HepG2 (cell line): ENCODE results near the gene FASTK. TPM values are rescaled to one million over a fixed set of nuclear protein-coding genes. Genes with fewer than 3 reads are reported as not detected.

ENCODE experiments used
- ATAC-seq: fragments of 200-7000 bp; cut with Tn5 transposase; 3 replicates; pipeline ENCODE4 v1.9.1; 2020; ENCODE audit warnings: mild to moderate bottlenecking, moderate library complexity
- BruUV-seq: library from RNA; stranded (reverse); fragments of 400-500 nt; replicated peaks from 2 replicates; lab custom pipeline; 2021; lab: Mats Ljungman, UMichigan
- CTCF ChIA-PET: fragments of 300-600 bp; formaldehyde crosslinking; extraction: SDS; loops from one replicate; lab custom pipeline; 2021; ENCODE audit warnings: low total read pairs, inconsistent platforms, low intra/inter-chr PET ratio; lab: Yijun Ruan, JAX
- POLR2A ChIA-PET: fragments of 350-600 bp; sonication (Branson Sonifier 250); formaldehyde crosslinking; loops from one replicate; lab custom pipeline; 2020; ENCODE audit warnings: antibody characterized with exemption, inconsistent platforms; lab: Yijun Ruan, JAX
- DNase-seq: peaks from one replicate; pipeline ENCODE4 v3.0.0-alpha.2; 2015; ENCODE audit warnings: low spot score
- FAIRE-seq: peaks from 3 replicates; lab custom pipeline; 2011; peaks lifted over from hg19 to GRCh38; lab: Jason Lieb, UNC
- H2AFZ ChIP-seq: one replicate; pipeline ENCODE4 v1.6.1; 2011; ENCODE audit warnings: low read length, inconsistent platforms
- H3K27ac ChIP-seq: fragments of 300-600 bp; 3 replicates; pipeline ENCODE4 v1.8.0; 2011; ENCODE audit warnings: mixed run types, mild to moderate bottlenecking, mixed read lengths, low read length, inconsistent platforms; ENCODE audit not compliant: insufficient read depth; ENCODE audit errors: extremely low read length
- H3K27me3 ChIP-seq, 2 experiments: fragments of 200-600 bp in 1 of 2; 2 replicates in 1 of 2; 3 replicates in 1 of 2; pipeline versions ENCODE4 v1.6.0 to v1.8.0; 2011; ENCODE audit warnings: low read length in 2 of 2, mild to moderate bottlenecking in 2 of 2, moderate library complexity in 2 of 2, inconsistent platforms in 1 of 2; ENCODE audit not compliant: insufficient read depth in 2 of 2, control insufficient read depth in 1 of 2
- H3K36me3 ChIP-seq, 2 experiments: fragments of 200-600 bp in 1 of 2; replicated peaks in 1 of 2; 2 replicates in 1 of 2; 3 replicates in 1 of 2; pipeline versions ENCODE4 v1.5.1 to v1.8.0; 2011; ENCODE audit warnings: low read length in 2 of 2, inconsistent platforms in 1 of 2; ENCODE audit not compliant: insufficient read depth in 2 of 2, control insufficient read depth in 1 of 2
- H3K4me1 ChIP-seq: 2 replicates; pipeline ENCODE4 v1.5.1; 2012; ENCODE audit warnings: low read length, inconsistent platforms; ENCODE audit not compliant: insufficient read depth
- H3K4me2 ChIP-seq: 2 replicates; pipeline ENCODE4 v1.6.0; 2011; ENCODE audit warnings: low read depth, low read length, inconsistent platforms
- H3K4me3 ChIP-seq, 3 experiments: fragments of 200-600 bp in 1 of 3; sonication (generic), shearing (Covaris generic) in 1 of 3; replicated peaks in 1 of 3; 2 replicates each; pipeline ENCODE4 v1.5.1; 2011 to 2016; ENCODE audit warnings: low read length in 3 of 3, inconsistent platforms in 2 of 3, low read depth in 2 of 3, mild to moderate bottlenecking in 2 of 3, control low read depth in 1 of 3, mixed read lengths in 1 of 3; ENCODE audit not compliant: insufficient read depth in 1 of 3
- H3K79me2 ChIP-seq: one replicate; pipeline ENCODE4 v1.6.1; 2011; ENCODE audit warnings: low read length, inconsistent platforms; ENCODE audit not compliant: insufficient read depth
- H3K9ac ChIP-seq: 2 replicates; pipeline ENCODE4 v1.6.0; 2011; ENCODE audit warnings: mild to moderate bottlenecking, low read depth, low read length, inconsistent platforms; ENCODE audit not compliant: insufficient read depth
- H3K9me3 ChIP-seq: 2 replicates; pipeline ENCODE4 v1.5.1; 2012; ENCODE audit warnings: mild to moderate bottlenecking, low read length
- H4K20me1 ChIP-seq: 2 replicates; pipeline ENCODE4 v1.6.0; 2011; ENCODE audit warnings: inconsistent platforms, mild to moderate bottlenecking, low read length, moderate library complexity; ENCODE audit not compliant: insufficient read depth
- GMEB1 ChIP-seq: sonication (generic); formaldehyde crosslinking; IDR thresholded peaks from 2 replicates; pipeline ENCODE4 v1.5.1; 2020; ENCODE audit warnings: missing genetic modification reagents, mild to moderate bottlenecking, borderline replicate concordance
- HNRNPH1 ChIP-seq: fragments of 200-400 bp; formaldehyde crosslinking; optimal IDR thresholded peaks from 2 replicates; pipeline ENCODE3; 2017; ENCODE audit warnings: mild to moderate bottlenecking, low read depth, low read length
- JUND ChIP-seq: sonication (generic); formaldehyde crosslinking; IDR thresholded peaks from 2 replicates; pipeline ENCODE4 v1.8.0; 2022; ENCODE audit warnings: mild to moderate bottlenecking, missing genetic modification reagents
- KLF12 ChIP-seq: sonication (generic); formaldehyde crosslinking; IDR thresholded peaks from 2 replicates; pipeline ENCODE4 v1.4.0; 2020; ENCODE audit warnings: missing genetic modification reagents, borderline replicate concordance
- MTF2 ChIP-seq: sonication (generic); formaldehyde crosslinking; IDR thresholded peaks from 2 replicates; pipeline ENCODE4 v1.5.0; 2020; ENCODE audit warnings: missing genetic modification reagents, borderline replicate concordance
- NFE2L1 ChIP-seq: sonication (generic); formaldehyde crosslinking; IDR thresholded peaks from 2 replicates; pipeline ENCODE4 v1.4.0; 2020; ENCODE audit warnings: missing genetic modification reagents, mild to moderate bottlenecking, borderline replicate concordance
- PAX8 ChIP-seq: sonication (generic); formaldehyde crosslinking; IDR thresholded peaks from 2 replicates; pipeline ENCODE4 v1.8.0; 2022; ENCODE audit warnings: mild to moderate bottlenecking, missing genetic modification reagents, borderline replicate concordance
- PPARG ChIP-seq: conservative IDR thresholded peaks from 2 replicates; pipeline ENCODE4 v1.6.1; 2016; ENCODE audit warnings: missing biosample characterization, missing genetic modification reagents
- ZSCAN9 ChIP-seq: IDR thresholded peaks from 2 replicates; pipeline ENCODE4 v1.6.1; 2016; ENCODE audit warnings: borderline replicate concordance
- WGBS: methylation state at CpG from one replicate; pipeline ENCODE4 v1.1.6; 2017; ENCODE audit warnings: low lambda C conversion rate; 5-methylcytosine and 5-hydroxymethylcytosine counted together
- in situ Hi-C: cut with HindIII; loops from 2 replicates; pipeline ENCODE4 v1.10.0; 2017; ENCODE audit warnings: low pct_unique_long_range_greater_than_20kb; ENCODE audit not compliant: extremely low pct_ligation_motif_present
- intact Hi-C: fragments of 100-400 bp; cut with micrococcal nuclease; formaldehyde crosslinking; loops from one replicate; pipeline ENCODE4 v1.10.0; 2022; ENCODE audit not compliant: unreplicated experiment
- polyA plus RNA-seq, 8 experiments: library from polyadenylated mRNA; depleted of rRNA in 3 of 8; stranded (reverse) in 7 of 8; unstranded in 1 of 8; fragments of >200 nt; fragmentation: Illumina TruSeq in 4 of 8; extraction: Trizol in 4 of 8; gene quantifications; 2 replicates each; pipeline versions ENCODE4 v1.2.1 to v1.2.3, GENCODE V29; 2011 to 2016; ENCODE audit warnings: low read depth in 4 of 8, missing spikeins in 1 of 8, mixed read lengths in 1 of 8; ENCODE audit not compliant: insufficient read depth in 1 of 8
- total RNA-seq, 5 experiments: library from RNA; depleted of rRNA; stranded (reverse); fragments of >200 nt; fragmentation: Illumina TruSeq; extraction: Trizol; gene quantifications; 2 replicates each; pipeline ENCODE4 v1.2.3, GENCODE V29; 2016; ENCODE audit warnings: low read depth in 1 of 5
- TF ChIP-seq, protein P1 (sequence below), 2 experiments: sonication (generic) in 1 of 2; formaldehyde crosslinking in 1 of 2; IDR thresholded peaks; 2 replicates each; pipeline versions ENCODE4 v1.6.1 to v1.9.0; 2014 to 2022; ENCODE audit warnings: antibody characterized with exemption in 1 of 2, borderline replicate concordance in 1 of 2, inconsistent platforms in 1 of 2, low read depth in 1 of 2, missing genetic modification reagents in 1 of 2
- TF ChIP-seq, protein P2 (sequence below): sonication (generic); formaldehyde crosslinking; conservative IDR thresholded peaks from 2 replicates; pipeline ENCODE4 v1.4.0; 2020; ENCODE audit warnings: missing genetic modification reagents

FASTK gene
- total and polyA plus RNA-seq, 2 of the 13 experiments (the other 11 are each of a cell fraction or from before 2014, with no cell fraction given) = 52.9 to 55.7 TPM

DNA sequence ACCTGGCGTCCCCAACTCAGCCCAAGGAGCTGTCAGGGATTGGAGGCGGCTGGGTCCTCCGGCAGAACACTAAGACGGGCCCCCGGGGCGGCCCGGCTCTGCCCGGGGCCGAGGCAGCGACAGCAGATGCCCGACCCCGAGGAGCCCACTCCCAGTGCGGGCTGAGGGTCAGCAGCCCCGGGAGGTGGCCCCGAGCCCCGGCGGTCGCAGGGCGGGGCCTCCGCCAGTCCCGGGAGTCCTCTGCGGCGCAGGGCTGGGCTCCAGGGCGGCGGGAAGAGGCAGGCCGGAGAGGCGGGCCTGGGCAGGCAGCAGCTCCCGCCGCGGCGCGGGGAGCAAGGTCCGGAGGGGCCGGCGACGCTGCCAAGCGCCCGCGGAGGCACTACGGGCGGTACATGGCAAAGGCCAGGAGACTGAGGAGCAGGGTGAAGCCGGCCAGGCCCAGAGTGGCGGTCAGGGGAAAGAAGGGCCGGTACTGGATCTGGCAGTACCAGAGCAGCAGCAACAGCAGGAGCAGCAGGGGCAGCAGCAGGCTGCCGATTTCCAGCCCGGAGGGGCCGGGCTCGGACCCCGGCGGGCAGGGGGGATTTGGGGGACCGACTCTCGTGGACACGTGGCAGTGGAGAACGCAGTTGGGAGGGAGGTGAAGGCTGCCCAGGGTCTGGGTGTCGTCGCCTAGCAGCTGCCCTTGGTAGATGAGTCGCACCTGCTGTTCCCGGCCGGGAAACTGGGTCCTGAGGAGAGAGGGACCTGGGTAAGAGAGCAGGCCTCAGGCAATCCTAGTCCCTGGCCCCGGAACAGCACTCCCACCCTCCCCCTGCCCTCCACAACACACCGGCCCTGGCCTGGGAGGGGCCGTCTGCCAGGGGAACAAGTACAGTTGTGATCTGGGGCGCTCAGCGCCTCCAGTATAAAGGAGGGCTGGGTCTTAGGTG lies 827 bp upstream of the FASTK start:
- CTCF ChIA-PET = no interaction called here
- peaks cover 33% of the 10 kb centered on the region for H3K79me2 ChIP-seq
- H3K27me3 ChIP-seq = no peaks in the 10 kb centered on the region; a peak in 1 of 5 replicates
- peak overlapping the region; percentile 100 for H3K9ac ChIP-seq
- ATAC-seq (peak; percentile 25), DNase-seq (no peak), FAIRE-seq (no peak)
- H3K4me1 ChIP-seq = peaks cover 48% of the 10 kb centered on the region
- no TSS peak for BruUV-seq
- H3K9me3 ChIP-seq = no peaks in the 10 kb centered on the region
- in situ Hi-C loops = no loop called here
- H2AFZ ChIP-seq = no peak overlapping the region
- H3K4me2 ChIP-seq = peak overlapping the region; percentile 97
- WGBS = 4% methylated on average over 10 of the region's 64 CpGs
- POLR2A ChIA-PET = interaction anchor here (1.0 to 3.8 kb wide), 10 partner anchors 7 to 151 kb away, joined by 3 to 144 read pairs (median 6); partner anchors contain the start of genes ABCB8, ABCF2, CHPF2 and SLC4A2
- H3K27ac ChIP-seq = peak overlapping the region; percentile 85
- H4K20me1 ChIP-seq = no peaks in the 10 kb centered on the region
- intact Hi-C loops = loop anchor here (10.0 kb wide), 1 partner anchor 163 kb away; the partner anchor contains the start of gene SMARCD3
- H3K36me3 ChIP-seq = 0 out of 5 replicates have a peak, but pooled peaks cover 0 to 1% of the 10 kb centered on the region in 2 experiments
- peak overlapping the region; percentile 85 to 96 (median 88) for H3K4me3 ChIP-seq
- TF ChIP-seq MTF2 (CRISPR knock-in tag) (0 out of 2 replicates have a peak, but pooled peaks have one; percentile 62), PPARG (CRISPR knock-in tag) (0 out of 2 replicates have a peak, but pooled peaks have one; percentile 11), GMEB1 (CRISPR knock-in tag) (0 out of 2 replicates have a peak, but pooled peaks have one; percentile 18), NFE2L1 (CRISPR knock-in tag) (no peak), HNRNPH1 (no peak), PAX8 (CRISPR knock-in tag) (no peak), ZSCAN9 (CRISPR knock-in tag) (peak; percentile 4; the same call in 1 of the 2 replicates), KLF12 (CRISPR knock-in tag) (0 out of 2 replicates have a peak, but pooled peaks have one; percentile 5), JUND (CRISPR knock-in tag) (no peak)
- TF ChIP-seq, protein P1, sequence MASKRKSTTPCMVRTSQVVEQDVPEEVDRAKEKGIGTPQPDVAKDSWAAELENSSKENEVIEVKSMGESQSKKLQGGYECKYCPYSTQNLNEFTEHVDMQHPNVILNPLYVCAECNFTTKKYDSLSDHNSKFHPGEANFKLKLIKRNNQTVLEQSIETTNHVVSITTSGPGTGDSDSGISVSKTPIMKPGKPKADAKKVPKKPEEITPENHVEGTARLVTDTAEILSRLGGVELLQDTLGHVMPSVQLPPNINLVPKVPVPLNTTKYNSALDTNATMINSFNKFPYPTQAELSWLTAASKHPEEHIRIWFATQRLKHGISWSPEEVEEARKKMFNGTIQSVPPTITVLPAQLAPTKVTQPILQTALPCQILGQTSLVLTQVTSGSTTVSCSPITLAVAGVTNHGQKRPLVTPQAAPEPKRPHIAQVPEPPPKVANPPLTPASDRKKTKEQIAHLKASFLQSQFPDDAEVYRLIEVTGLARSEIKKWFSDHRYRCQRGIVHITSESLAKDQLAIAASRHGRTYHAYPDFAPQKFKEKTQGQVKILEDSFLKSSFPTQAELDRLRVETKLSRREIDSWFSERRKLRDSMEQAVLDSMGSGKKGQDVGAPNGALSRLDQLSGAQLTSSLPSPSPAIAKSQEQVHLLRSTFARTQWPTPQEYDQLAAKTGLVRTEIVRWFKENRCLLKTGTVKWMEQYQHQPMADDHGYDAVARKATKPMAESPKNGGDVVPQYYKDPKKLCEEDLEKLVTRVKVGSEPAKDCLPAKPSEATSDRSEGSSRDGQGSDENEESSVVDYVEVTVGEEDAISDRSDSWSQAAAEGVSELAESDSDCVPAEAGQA (IDR thresholded peaks at IDR 0.05; ENCODE audit: low read depth) = no peak
- TF ChIP-seq, protein P1 (CRISPR knock-in tag; IDR thresholded peaks at IDR 0.05; ENCODE audit: borderline replicate concordance) = no peak
- TF ChIP-seq, protein P2, sequence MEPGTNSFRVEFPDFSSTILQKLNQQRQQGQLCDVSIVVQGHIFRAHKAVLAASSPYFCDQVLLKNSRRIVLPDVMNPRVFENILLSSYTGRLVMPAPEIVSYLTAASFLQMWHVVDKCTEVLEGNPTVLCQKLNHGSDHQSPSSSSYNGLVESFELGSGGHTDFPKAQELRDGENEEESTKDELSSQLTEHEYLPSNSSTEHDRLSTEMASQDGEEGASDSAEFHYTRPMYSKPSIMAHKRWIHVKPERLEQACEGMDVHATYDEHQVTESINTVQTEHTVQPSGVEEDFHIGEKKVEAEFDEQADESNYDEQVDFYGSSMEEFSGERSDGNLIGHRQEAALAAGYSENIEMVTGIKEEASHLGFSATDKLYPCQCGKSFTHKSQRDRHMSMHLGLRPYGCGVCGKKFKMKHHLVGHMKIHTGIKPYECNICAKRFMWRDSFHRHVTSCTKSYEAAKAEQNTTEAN (CRISPR knock-in tag) = no peak; the same call in 1 of the 2 replicates
